NK-92 treated with Interleukin-12 subunit alpha and Interleukin-12 subunit beta, amount 100 ng/mL, for 24 hours (cell line): Measurements from ENCODE around the gene FUT3.

Experiments
- DNase-seq: peaks from one replicate; lab custom pipeline; 2025; lab: John Stamatoyannopoulos, UW

Gene FUT3

DNA sequence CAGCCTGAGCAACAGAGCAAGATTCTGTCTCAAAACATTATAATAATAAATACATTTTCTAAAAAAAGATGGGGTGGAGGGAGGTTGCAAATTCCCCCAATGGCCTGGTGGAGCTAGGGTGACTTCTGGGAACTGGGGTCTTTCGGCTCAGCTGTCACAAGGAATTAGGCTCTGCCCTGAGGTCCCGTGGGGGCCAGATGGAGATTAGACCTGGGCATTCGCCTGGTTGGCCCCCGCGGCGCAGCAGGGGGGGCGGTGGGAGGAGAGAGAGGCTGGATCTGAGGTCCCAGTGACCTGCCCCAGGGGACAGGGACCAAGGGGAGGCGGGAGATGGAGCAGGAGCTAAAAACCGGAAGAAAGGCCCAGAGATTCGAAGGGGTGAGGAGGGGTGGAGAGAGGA lies 26.5 kb downstream of the FUT3 start:
- no peak for DNase-seq

DNA sequence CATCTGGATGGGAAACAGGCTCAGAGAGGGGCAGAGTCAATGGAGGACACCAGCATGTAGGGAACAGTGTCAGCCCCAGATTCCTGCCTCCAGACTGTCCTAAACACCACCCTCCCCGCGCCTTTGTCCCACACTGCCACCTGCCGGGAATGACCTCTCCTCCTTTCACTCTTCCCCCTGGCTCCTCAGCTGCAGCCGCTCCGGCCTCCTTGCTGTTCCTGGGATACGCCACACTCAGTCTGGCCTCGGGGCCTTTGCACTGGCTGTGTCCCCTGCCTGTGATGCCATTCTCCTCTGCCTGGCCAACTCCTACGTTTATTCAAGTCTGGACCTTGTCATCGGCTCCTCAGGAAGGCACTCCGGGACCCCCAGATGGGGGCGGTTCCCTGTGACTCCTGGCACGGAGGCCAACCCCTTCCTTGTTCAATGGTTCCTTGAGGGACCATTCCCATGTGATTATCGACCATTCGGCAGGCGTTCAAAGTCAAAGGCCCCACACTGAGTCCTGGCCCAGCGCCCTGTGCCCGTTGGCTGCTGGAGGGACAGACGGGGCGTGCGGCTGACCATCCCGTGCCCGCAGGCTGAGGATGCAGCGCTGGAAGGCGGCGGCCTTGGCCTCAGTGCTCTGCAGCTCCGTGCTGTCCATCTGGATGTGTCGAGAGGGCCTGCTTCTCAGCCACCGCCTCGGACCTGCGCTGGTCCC lies 27.5 kb downstream of the FUT3 start:
- no peak for DNase-seq

DNA sequence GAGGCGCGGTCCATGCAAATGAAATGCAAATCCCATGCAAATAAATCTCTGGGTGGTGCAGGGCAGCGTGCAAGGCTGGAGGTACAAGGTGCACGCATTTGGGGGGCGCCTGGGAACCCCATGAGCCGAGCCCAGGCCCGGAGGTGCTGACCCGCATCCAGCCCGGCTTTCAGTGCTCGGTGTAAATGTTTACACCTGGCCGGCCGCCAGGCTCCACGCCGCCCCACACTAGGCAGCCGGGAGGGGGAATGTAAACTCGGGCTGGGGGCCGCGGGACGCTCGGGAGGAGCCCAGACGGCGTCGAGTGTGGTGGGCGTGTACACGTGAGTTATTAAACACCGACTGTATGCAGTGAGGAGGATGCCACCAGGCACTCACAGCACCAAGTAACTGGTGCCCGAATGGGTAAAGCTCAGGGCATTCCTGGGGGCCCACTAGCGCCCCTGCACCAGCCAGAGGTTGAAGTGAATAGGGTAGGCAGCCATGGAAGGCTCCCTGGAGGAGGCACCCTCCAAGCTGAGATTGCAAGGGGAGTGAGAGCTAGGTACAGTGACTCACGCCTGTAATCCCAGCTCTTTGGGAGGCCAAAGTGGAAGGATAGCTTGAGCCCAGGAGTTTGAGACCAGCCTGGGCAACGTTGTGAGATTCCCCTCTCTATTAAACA lies 28.9 kb downstream of the FUT3 start:
- no peak for DNase-seq

DNA sequence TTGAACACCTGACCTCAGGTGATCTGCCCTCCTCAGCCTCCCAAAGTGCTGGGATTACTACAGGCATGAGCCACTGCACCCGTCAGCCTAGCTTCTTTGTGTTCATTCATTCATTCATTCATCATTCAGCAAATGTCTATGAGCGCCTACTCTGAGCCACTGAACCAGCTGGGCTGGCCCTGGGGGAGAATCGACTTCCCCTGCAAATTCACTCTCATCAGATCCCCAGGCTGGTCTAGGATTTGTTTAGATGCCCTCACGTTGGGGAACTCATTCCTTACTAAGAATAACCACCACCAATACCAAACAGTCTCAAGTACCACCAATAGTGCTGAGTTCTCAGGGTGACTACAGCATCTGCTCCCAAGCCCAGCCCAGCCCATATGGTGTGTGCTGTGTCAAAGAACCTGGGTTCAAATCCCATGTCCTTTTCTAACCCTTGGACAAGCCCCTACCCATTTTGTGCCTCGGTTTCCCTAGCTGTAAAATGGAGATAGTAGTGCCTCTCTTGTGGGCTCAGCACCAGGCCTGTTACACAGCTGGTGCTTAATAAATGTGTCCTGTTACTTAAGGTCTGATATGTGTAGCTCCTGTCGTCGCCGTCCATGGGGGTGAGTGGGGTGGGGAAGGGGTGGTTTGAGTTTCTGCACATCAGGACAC lies 29.6 kb downstream of the FUT3 start:
- no peak for DNase-seq

DNA sequence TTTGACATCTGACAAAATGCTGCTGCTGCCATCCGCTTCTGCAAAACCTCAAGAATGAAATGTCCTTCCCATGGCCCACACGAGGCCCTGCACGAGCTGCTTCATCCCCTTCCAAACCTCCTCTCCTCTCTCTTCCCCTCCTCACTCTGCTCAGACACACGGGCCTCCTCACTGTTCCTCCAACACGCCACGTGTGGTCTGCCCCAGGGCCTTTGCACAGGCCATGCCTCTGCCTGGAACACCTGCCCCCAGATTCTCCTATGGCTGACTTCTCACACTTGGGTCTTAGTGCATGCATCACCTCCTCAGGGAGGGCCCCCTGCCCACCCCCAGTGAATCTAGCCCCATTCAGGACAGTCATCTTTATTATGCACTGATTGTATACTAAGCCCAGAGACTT lies 30.5 kb downstream of the FUT3 start:
- no peak for DNase-seq

DNA sequence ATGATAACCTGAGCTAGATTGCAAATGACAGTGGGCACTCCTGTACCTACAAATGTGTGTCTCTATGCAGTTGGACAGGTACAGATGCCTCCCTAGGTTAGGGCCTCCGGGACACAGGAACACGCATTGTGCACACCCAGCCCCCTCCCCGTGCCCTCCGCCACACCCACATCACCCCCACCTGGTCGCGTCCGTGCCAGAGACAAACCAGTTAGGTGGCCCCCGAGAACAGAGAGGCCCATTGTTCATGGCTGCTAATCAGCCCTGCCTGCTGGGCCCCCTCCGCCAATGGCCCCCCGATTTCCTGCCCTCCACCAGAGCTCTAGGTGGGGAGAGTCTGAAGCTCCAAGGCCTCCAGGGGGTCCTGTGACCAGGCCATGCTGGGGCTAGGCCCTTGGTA lies 32.7 kb downstream of the FUT3 start:
- no peak for DNase-seq

DNA sequence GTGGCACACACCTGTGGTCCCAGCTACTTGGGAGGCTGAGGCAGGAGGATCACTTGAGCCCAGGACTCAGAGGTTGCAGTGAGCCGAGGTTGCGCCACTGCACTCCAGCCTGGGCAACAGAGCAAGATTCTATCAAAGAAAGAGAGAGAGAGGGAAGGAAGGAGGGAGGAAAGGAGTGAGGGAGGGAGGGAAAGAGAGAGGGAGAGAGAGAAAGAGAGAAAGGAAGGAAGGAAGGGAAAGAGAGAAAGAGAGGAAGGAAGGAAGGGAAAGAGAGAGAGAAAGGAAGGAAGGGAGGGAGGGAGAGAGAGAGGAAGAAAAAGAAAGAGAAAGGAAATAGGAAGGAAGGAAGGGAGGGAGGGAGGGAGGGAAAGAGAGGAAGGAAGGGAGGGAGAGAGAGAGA lies 34.0 kb downstream of the FUT3 start:
- DNase-seq = no peak

DNA sequence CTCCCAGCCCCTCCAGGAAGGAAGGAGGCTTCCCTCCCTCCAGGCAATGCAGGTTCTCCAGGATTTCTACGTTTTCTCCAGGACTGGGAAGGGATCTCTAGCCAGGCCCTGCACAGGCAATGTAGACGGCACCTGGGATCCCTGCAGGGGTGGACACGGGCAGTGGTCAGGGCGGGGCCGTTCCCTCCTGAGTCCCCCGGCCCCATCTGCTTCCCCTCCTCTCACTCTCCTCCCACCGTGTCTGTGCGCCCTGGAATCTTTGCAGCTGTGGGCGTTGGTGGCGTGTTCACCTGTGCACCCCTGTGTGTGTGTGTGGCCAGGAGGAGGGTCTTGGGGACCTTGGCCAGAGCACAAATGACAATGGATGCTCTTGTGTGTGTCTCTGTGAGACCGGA lies 36.4 kb downstream of the FUT3 start:
- DNase-seq = no peak

DNA sequence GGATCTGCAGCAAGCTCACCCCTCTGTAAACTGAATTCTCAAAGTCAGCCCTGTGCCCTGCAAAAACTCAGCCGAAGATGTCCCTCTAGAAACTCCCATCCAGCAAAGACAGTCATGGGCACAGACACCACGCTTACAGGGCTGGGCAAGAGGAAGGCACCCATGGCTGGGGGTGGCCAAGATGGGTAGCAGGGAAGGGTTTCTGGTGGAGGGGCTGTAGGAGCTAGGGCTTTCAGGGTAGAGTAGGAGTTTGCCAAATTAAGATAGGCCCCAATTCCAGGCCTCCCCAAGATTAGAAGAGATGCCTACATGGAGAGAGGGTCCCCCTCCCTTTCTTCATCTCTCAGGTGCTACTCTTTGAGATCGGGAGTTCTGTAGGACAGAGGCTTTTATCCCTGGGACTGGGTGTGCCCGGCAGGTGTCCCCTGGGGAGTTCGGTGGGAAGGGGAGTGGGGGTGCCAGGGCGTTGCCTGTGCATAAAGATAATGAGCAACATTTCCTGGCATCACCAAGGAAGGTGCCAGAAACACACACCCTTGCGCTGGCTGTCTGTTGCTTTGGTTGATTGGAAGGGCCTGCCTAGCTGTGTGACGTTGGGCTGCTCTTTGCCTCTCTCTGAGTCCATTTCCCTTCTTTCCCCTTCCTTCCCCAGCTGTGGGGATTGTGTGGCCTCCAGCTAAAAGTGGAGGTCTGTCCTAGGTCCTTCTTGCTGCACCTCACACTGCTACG lies 37.0 kb downstream of the FUT3 start:
- DNase-seq = no peak

DNA sequence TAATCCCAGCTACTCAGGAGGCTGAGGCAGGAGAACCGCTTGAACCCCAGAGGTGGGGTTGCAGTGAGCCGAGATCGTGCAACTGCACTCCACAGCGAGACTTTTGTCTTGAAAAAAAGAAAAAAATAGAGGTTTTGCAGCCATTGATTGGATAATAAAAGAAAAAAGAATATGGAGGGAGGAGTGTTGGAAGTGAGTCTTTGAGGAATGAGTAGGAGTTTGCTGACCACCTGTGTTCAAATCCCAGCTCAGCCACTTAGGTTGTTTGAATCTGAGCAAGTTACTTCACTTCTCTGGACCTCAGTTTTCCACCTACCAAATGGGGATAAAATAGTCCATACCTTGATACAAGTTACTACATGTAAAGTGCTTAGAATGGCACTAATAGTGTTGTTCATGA lies 40.1 kb downstream of the FUT3 start:
- DNase-seq = no peak

DNA sequence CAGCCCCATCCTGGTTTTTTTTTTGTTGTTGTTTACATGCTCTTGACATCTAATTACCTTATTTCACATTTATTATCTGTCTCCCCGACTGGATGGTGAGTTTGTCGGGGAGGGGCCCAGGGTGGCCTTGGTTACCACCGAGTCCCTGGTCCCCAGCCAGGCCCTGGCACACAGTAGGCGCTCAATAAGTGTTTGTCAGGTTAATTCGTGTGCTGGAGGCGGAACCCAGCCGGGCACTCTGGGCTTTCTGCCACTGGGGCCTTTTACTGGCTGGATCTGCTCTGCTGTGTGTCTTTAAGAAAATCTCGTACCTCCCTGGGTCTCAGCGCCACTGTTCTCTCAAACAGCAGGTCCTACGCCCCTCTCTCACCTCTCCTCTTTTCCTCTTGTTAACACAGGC lies 41.8 kb downstream of the FUT3 start:
- no peak for DNase-seq

DNA sequence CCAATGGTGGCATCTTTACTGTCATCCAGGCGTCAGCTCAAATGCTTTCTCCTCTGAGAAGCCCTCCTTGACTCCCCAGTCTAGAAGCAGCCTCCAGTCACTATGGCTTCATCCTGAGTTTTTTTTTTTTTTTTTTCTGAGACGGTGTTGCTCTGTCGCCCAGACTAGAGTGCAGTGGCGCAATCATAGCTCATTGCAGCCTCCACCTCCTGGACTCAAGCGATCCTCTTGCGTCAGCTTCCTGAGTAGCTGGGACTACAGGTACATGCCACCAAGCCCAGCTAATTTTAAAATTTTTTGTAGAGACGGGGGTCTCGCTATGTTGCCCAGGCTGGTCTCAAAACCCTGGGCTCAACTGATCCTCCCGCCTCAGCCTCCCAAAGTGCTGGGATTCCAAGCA lies 42.2 kb downstream of the FUT3 start:
- peak; percentile 30 for DNase-seq

DNA sequence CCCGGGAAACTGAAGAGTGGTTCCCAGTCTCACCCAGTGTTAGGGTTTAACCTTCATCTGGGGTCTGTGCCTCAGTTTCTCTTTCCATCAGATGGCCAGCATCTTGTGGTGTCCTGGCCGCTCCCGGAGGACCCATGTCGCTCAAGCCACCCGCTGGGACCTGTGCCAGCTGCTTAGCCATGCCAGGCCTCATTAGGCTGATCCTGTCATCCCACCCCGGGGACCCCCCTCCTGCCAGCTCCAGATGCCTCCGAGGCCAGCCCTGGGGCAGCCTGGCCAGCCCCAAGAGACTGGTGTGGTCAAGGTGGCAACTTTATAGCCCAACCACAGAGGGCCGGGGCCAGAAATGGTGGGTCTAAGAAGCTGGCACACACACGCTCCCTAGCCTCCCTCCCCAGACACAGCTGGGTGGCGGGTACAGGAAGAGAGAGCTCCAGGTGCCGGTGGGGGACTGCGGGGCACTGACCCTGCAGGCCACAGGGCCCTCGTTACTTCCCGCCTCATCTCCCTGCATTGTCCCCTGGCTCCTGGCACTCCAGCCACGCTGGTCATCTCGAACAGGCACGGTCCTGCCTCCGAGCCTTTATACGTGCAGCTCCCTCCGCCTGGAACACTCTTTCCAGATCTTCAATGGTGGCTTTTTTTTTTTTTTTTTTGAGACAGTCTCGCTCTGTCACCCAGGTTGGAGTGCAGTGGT lies 43.0 kb downstream of the FUT3 start:
- DNase-seq = no peak

DNA sequence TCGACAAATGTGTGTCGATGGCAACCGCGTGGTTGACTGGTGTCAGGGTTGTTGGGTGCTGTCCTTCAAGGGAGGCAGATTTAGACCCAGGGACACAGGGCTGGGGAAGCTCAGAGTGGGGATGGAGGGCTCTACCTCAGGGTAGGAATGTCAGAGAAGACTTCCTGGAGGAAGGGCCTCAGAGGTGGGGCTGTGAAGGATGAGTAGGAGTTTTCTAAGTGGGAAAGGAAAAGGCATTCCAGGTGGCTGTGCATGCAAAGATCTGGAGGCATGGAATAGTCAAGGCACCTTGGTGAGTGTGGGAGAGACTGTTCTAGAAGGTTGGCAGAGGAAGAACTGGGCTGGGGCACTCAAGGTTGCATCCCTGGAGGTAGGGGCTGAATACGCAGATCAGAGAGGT lies 44.3 kb downstream of the FUT3 start:
- no peak for DNase-seq

DNA sequence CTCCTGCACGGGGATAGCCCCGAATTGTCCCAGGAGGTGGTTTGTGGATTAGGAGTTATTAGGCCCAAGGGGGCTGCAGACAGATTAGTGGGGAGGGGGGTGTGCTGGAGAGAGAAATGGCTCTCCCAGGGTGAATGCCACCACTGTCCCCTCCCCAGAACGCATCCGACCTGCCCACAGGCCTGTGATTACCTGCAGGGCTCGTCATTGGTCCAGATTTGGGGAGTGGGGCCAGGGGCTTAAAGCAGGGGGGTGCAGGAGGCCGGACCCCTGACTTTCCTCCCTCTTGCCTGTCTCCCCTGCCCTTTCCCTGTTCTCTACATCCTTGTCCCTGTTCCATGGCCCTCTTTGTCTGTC lies 45.1 kb downstream of the FUT3 start:
- DNase-seq = no peak

DNA sequence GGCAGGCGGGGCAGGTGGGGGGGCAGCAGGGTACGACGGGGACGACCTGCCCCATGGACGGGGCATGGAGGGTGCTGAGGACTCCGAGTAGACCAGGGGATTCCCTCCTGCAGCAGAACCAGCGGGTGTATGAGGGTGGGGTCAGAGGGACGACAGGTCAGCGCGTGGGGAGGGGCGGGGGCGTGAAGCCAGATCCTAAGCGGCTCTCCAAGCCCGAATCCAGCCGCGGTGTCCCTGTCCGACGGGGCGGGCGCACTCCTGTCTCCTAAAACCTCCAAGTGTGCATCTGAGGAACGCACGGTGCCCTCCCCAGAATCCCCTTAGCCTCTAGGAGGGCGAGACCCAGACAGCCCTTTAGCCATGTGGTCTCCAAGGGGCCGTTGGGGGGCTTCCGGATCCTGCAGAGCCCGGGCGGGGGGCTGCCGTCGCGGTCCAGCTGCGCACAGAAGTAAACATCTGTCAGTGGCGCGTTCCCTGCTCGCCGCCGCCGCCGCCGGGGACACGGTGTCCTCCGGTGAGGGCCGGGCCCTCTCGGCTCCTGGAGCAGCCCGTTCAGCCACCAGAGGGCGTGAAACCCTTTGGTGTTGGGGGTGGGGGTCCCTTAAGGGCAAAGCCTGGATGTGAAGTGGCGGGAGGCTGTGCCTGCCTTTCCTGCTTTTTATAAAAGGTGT lies 45.7 kb downstream of the FUT3 start:
- DNase-seq = no peak

DNA sequence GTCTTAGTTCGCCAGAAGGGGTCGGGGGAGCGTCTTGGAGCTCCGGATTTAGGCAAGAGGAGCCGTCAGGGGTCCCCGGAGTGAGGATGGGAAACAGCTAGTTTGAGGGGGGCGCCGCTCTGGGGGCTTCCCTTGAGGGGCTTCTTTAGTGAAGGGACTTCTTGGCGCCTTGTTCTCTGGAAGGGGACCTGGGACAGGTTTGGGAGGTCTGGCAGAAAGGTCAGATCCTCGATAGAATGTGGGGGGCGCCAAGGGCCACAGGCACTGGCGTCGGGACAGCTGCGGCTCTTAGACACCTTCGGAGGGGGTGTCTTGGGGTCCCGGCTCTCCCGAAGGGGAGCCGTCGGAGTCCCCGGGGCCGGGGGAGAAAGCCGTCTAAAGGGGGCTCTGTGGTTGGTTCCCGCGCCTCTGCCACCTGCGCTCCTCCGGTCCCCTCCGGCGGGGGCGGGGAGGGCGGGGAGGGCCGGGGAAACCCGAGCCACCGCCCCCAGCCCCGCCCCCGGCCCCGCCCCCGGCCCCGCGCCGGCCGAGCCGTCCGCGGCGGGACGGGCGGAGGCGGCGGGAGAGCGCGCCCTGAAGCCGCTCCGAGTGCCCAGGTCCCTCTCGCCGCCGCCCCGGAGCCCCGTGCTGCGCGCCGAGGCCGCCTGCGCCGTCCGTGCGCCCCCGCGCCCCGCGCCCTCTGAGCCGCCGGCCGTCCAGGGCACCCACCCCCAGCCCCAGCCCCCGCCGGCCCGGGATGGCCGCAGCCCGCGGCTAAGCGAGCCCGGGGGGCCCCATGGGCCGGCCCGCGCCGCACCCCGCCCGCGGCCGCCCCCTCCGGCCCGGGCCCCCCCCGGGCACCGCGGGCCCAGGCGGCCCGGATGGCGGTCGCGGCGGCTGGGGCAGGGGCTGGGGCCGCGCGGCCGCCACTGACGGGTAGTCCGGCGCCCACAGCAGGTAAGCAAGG lies 46.5 kb downstream of the FUT3 start, which contains the start of gene NRTN:
NRTN (plus strand) TSS at position 552 of the 946 bp plus-strand sequence. CDS start 19,099 bp downstream, outside the sequence.
- no peak for DNase-seq

DNA sequence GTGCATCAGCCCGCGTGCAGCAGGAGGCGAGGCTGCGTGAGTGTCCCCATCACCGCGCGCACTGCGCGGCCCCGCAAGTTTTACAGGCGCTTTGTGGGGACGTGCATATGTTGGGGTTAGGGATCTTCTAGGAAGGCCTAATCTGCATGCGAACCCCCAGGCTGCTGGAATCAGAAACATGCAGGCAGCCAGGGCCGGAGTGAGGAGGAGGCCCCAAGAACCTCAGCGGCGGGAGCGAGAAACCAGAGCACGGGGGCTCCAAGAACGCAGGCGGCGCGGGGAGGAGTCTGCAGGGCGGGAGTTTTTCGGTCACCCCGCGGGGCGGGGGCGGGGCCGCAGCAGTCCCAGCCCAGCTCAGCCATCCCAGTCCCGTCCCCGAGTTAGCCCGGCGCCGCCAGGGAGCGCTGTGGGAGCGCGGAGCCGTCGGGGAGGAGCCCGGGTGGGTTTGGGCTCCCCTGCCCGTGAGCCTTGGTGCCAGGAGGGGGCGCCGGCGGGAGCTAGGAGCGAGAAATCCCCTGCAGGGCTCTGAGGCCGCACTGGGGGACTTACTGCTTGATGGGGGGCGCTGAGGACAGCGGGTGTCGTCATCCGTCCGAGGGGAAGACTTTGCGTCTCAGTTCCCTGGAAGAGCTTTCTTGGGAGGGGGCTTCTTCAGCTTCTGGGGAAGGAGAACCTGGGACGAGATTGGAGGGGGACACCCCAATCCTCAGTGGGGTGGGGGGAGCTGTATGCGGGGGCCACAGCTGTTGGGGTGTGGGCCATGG lies 47.3 kb downstream of the FUT3 start:
- DNase-seq = no peak

DNA sequence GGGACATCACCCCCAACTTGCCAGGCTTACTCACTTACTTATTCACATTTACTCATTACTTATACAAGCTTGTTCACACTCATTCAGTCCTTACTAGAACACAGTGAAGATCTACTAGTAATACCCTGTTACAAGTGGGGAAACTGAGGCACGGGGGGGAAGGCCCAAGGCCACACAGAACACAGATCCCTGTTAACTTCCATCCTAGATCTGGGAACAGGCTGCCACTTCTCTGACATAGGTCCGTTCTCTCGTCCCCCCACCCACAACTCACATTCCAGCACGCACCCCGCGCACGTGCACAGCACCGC lies 47.9 kb downstream of the FUT3 start:
- no peak for DNase-seq
